ENCODE measurements around the gene PHC1. TPM values are rescaled to one million over a fixed set of nuclear protein-coding genes. Genes with fewer than 3 reads are reported as not detected.
"Not testable (repeated sequence)": the region's sequence is repeated elsewhere in the genome, so short reads cannot be mapped to it uniquely, and the experiment has no call there.

The PHC1 gene
- total RNA-seq (100 to 1,000 TPM in 1 of 5 donors, 10 to 100 TPM in 3, 1 to 10 TPM in 1; 4.3 to 176 (median 21.3) TPM), polyA plus RNA-seq (10 to 100 TPM in 2 of 3 donors, 1 to 10 TPM in 1; 9.7 to 18.9 (median 14.2) TPM)
- long read RNA-seq, donor 1 = 0 reads
- long read RNA-seq, donor 2, partial matches to known transcripts = 5 of 32 reads
- long read RNA-seq, donor 2, other reads (novel, unspliced or antisense) = 27 of 32 reads
- long read RNA-seq, donor 3, partial matches to known transcripts = 5 of 5 reads
- long read RNA-seq, donor 3, other reads (novel, unspliced or antisense) = 0 of 5 reads
- long read RNA-seq, donor 4 = 0 reads
- long read RNA-seq, donor 5, partial matches to known transcripts = 54 of 54 reads
- long read RNA-seq, donor 5, other reads (novel, unspliced or antisense) = 0 of 54 reads
- long read RNA-seq, donor 6, partial matches to known transcripts = 25 of 25 reads
- long read RNA-seq, donor 6, other reads (novel, unspliced or antisense) = 0 of 25 reads
- long read RNA-seq, donor 7, partial matches to known transcripts = 11 of 29 reads
- long read RNA-seq, donor 7, other reads (novel, unspliced or antisense) = 18 of 29 reads
- long read RNA-seq, donor 8, partial matches to known transcripts = 30 of 30 reads
- long read RNA-seq, donor 8, other reads (novel, unspliced or antisense) = 0 of 30 reads
- long read RNA-seq, donor 9, partial matches to known transcripts = 16 of 16 reads
- long read RNA-seq, donor 9, other reads (novel, unspliced or antisense) = 0 of 16 reads
- long read RNA-seq, donor 10, partial matches to known transcripts = 5 of 5 reads
- long read RNA-seq, donor 10, other reads (novel, unspliced or antisense) = 0 of 5 reads

DNA sequence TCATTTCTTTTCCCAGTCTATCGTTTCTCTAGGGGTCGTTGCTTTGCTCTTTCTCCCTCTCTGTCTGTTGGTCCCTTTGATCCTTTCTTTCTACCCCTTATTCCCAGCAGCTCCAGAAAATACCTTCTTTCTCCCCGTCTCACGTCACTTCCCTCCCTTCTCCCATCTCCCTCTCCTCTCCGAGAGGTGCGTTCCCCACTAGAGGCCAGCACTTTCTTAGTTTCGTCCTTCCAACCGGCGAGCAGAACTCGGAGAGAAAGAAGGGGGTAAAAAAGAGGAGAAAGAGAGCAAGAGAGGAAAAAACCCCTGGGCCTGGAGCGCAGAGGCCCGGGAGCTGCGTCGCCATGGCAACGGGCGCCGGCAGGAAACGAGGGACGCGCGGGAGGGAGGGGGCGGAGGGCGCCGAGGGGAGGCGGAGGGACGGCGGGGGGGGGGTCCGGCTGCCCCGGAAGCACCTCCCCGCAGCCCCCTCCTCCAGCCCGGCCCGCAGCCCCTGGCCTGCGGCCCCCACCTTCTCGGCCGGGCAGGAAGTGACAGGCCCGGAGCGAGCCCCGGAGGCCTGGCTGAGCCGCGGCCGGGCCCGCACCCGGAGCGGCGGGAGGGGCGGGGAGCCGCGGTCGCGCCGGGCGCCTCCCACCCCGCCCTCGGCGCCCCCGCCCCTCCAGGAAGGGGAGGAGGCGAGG is at the start of gene PHC1:
Gene PHC1, plus strand, starts transcription at position 477 of the 683 bp plus-strand sequence. CDS start 3,169 bp downstream, outside the sequence.
- TF ChIP-seq POLR2AphosphoS5 (IDR thresholded peaks at IDR 0.05) = peak in 1 of 3 donors; percentile 7
- TF ChIP-seq, protein P1, sequence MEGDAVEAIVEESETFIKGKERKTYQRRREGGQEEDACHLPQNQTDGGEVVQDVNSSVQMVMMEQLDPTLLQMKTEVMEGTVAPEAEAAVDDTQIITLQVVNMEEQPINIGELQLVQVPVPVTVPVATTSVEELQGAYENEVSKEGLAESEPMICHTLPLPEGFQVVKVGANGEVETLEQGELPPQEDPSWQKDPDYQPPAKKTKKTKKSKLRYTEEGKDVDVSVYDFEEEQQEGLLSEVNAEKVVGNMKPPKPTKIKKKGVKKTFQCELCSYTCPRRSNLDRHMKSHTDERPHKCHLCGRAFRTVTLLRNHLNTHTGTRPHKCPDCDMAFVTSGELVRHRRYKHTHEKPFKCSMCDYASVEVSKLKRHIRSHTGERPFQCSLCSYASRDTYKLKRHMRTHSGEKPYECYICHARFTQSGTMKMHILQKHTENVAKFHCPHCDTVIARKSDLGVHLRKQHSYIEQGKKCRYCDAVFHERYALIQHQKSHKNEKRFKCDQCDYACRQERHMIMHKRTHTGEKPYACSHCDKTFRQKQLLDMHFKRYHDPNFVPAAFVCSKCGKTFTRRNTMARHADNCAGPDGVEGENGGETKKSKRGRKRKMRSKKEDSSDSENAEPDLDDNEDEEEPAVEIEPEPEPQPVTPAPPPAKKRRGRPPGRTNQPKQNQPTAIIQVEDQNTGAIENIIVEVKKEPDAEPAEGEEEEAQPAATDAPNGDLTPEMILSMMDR (IDR thresholded peaks at IDR 0.05) = peak in 3 of 7 experiments; percentile 35 to 39 (median 37)
- peak; percentile 79 to 95 for DNase-seq
- Histone ChIP-seq H3K4me3 (peak within 1 kb of the TSS; percentile 56 to 78 (median 68)), H3K4me1 (peaks cover 14 to 39% (median 29%) of the 10 kb centered on the region in 4 donors), H3K27ac (peak within 1 kb of the TSS; percentile 79 to 92 (median 86))
- H3K36me3 ChIP-seq; intact Hi-C loops (cut with DNase I; ENCODE audit: low total_unique reads); H3K9me3 ChIP-seq; H3K27me3 ChIP-seq: not testable (repeated sequence)
- 0 to 1% (median 0%) methylated on average over 10 to 30 of the region's 57 CpGs for WGBS, 5 donors

DNA sequence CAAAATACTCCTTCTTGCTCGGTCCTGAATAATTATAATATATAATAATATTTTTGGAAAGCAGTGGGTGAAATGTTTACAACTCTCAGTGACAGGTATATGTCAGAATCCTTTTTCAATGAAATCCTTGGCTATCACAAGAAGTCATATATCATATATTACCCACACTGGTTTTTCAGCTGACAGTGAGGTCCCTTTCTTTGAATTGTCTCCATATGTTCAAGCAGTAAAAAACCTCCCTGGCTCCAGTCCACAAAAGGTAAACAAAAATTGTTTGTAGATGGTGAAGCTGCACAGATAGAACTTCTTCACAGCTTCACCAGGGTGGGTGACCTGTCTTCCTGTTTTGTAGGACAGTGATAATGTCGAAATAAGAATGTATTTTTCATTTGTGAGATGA is 47.9 kb upstream of the PHC1 start:
- 77 to 83% (median 79%) methylated on average over 2 of the region's 2 CpGs for WGBS, 5 donors
- intact Hi-C loops (cut with DNase I; ENCODE audit: low total_unique reads) = no loop called here
- no peak for TF ChIP-seq POLR2AphosphoS5 (IDR thresholded peaks at IDR 0.05)
- no peak for TF ChIP-seq POLR2A (IDR thresholded peaks at IDR 0.05)
- TF ChIP-seq, protein P1 (IDR thresholded peaks at IDR 0.05) = no peak
- no peak for TF ChIP-seq EP300 (IDR thresholded peaks at IDR 0.05)
- Histone ChIP-seq H3K36me3 (no peaks in the 10 kb centered on the region), H3K27me3 (no peaks in the 10 kb centered on the region), H3K27ac (no peak overlapping the region), H3K9me3 (no peaks in the 10 kb centered on the region), H3K4me1 (no peaks in the 10 kb centered on the region), H3K4me3 (no peak overlapping the region)
- DNase-seq = no peak

DNA sequence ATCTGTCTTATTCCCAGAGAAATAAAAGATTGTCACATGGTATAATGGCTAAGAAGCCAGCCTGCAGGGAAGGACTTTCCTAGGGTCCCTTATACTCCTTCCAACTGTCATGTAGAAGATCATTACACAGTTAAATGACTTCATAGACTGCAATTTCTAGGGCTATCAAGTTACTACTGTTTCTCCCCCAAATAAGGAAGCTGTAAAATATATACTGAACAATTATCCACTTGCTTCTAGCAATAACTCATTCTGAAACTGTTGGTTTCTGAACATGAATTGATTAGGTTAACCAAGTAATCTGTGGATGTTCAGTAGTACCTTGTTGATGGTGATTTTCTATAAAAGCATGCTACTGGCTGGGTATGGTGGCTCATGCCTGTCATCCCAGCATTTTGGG is 47.3 kb upstream of the PHC1 start:
- DNase-seq = no peak
- Histone ChIP-seq H3K27me3 (no peaks in the 10 kb centered on the region), H3K4me1 (no peaks in the 10 kb centered on the region), H3K9me3 (no peaks in the 10 kb centered on the region), H3K4me3 (no peak overlapping the region), H3K27ac (no peak overlapping the region), H3K36me3 (no peaks in the 10 kb centered on the region)
- intact Hi-C loops (cut with DNase I; ENCODE audit: low total_unique reads) = no loop called here
- TF ChIP-seq, protein P1 (IDR thresholded peaks at IDR 0.05) = no peak
- TF ChIP-seq POLR2A (IDR thresholded peaks at IDR 0.05) (no peak), EP300 (IDR thresholded peaks at IDR 0.05) (no peak), POLR2AphosphoS5 (IDR thresholded peaks at IDR 0.05) (no peak)

DNA sequence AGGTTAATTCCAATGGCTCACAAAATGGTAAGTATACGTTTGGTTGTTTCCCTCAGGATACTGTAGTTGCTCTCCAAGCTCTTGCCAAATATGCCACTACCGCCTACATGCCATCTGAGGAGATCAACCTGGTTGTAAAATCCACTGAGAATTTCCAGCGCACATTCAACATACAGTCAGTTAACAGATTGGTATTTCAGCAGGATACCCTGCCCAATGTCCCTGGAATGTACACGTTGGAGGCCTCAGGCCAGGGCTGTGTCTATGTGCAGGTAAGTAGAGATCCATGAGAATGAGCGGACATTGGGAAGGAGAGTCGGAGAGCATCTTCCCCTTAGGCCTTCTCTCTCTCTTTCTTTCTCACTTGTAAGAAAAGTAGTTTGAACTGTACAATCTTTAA is 46.5 kb upstream of the PHC1 start:
- H3K27me3 ChIP-seq = no peaks in the 10 kb centered on the region
- TF ChIP-seq POLR2AphosphoS5 (IDR thresholded peaks at IDR 0.05) = no peak
- TF ChIP-seq, protein P1 (IDR thresholded peaks at IDR 0.05) = no peak
- no peak for TF ChIP-seq EP300 (IDR thresholded peaks at IDR 0.05)
- TF ChIP-seq POLR2A (IDR thresholded peaks at IDR 0.05) = no peak
- no peak overlapping the region for H3K4me3 ChIP-seq
- no peaks in the 10 kb centered on the region for H3K9me3 ChIP-seq
- no peaks in the 10 kb centered on the region for H3K4me1 ChIP-seq
- WGBS, 5 donors = 92 to 94% (median 93%) methylated on average over 6 of the region's 6 CpGs
- DNase-seq = no peak
- no peaks in the 10 kb centered on the region for H3K36me3 ChIP-seq
- H3K27ac ChIP-seq = no peak overlapping the region
- intact Hi-C loops (cut with DNase I; ENCODE audit: low total_unique reads) = no loop called here
